NCI-H2196 treated with DMSO at 0.1 percent for 48 hours (cell line): Measurements from ENCODE around the gene ARRDC1.
"Not testable (repeated sequence)": the region's sequence is repeated elsewhere in the genome, so short reads cannot be mapped to it uniquely, and the experiment has no call there.

Experiments used
- DNase-seq: peaks from one replicate; lab custom pipeline; 2025; ENCODE audit not compliant: unreplicated experiment; lab: John Stamatoyannopoulos, UW

ARRDC1 gene

GRCh38 chr9:137605121-137606004, at the start of gene ARRDC1:
ARRDC1 (plus strand) TSS chr9:137605686; CDS start chr9:137605718, 32 bp downstream.
- peak; percentile 62 for DNase-seq

GRCh38 chr9:137556069-137556838, 49.2 kb upstream of the ARRDC1 start:
- DNase-seq: no peak

GRCh38 chr9:137558127-137558526, 47.4 kb upstream of the ARRDC1 start:
- no peak for DNase-seq

GRCh38 chr9:137564134-137564533, 41.4 kb upstream of the ARRDC1 start:
- no peak for DNase-seq

- DNase-seq: no peak
These were observed 40.6 kb upstream of the ARRDC1 start for GRCh38 chr9:137564817-137565411.

- DNase-seq: not testable (repeated sequence)
These were observed 37.0 kb upstream of the ARRDC1 start for GRCh38 chr9:137568445-137568844.

- no peak for DNase-seq
These were observed 35.8 kb upstream of the ARRDC1 start for GRCh38 chr9:137569609-137570203.

GRCh38 chr9:137570566-137570965, 34.9 kb upstream of the ARRDC1 start:
- no peak for DNase-seq

- DNase-seq: no peak
These were observed 31.3 kb upstream of the ARRDC1 start for GRCh38 chr9:137574192-137574591.

GRCh38 chr9:137575364-137575715, 30.1 kb upstream of the ARRDC1 start:
- DNase-seq: no peak

- DNase-seq: no peak
These were observed 29.6 kb upstream of the ARRDC1 start for GRCh38 chr9:137575716-137576411.

GRCh38 chr9:137578518-137579258, 26.8 kb upstream of the ARRDC1 start, which contains the start of gene DPH7:
DPH7 (minus strand) TSS chr9:137578925; CDS start chr9:137578777, 148 bp downstream.
- peak; percentile 73 for DNase-seq

- DNase-seq: no peak
These were observed 26.3 kb upstream of the ARRDC1 start for GRCh38 chr9:137579259-137579604.

GRCh38 chr9:137580209-137580953, 25.1 kb upstream of the ARRDC1 start:
- DNase-seq: no peak

- DNase-seq: no peak
These were observed 24.5 kb upstream of the ARRDC1 start for GRCh38 chr9:137580954-137581322.

- DNase-seq: no peak
These were observed 23.9 kb upstream of the ARRDC1 start for GRCh38 chr9:137581361-137582285.

- DNase-seq: peak; percentile 19
These were observed 23.1 kb upstream of the ARRDC1 start for GRCh38 chr9:137582286-137582860.

GRCh38 chr9:137583347-137583746, 22.1 kb upstream of the ARRDC1 start:
- DNase-seq: no peak
